ENCODE results near the gene CXorf58. TPM values are rescaled to one million over a fixed set of nuclear protein-coding genes. Genes with fewer than 3 reads are reported as not detected.

The CXorf58 gene
- total and polyA plus RNA-seq, 2 of the 13 experiments (the other 11 are each of a cell fraction or from before 2014, with no cell fraction given), result not detected

GRCh38 chrX:23871905-23872546 is 35.8 kb upstream of the CXorf58 start (continued):
- TF ChIP-seq ZMYM3 (CRISPR knock-in tag; IDR thresholded peaks at IDR 0.05) (0 out of 2 replicates have a peak, but pooled peaks have one; percentile 20), NR2F2 (IDR thresholded peaks at IDR 0.05; ENCODE audit: borderline replicate concordance, low read depth) (no peak), NR2C2 (CRISPR knock-in tag; IDR thresholded peaks at IDR 0.05; ENCODE audit: borderline replicate concordance) (no peak), ZNF775 (CRISPR knock-in tag; IDR thresholded peaks at IDR 0.05; ENCODE audit: borderline replicate concordance) (no peak), KLF13 (CRISPR knock-in tag; IDR thresholded peaks at IDR 0.05) (no peak), ZNF281 (CRISPR knock-in tag; IDR thresholded peaks at IDR 0.05; ENCODE audit: borderline replicate concordance) (no peak; the same call in 1 of the 2 replicates), RBM39 (IDR thresholded peaks at IDR 0.05; ENCODE audit: low read depth, low read length, poor library complexity, severe bottlenecking) (no peak), BORCS8-MEF2B (CRISPR knock-in tag; IDR thresholded peaks at IDR 0.05) (no peak), JUNB (CRISPR knock-in tag; IDR thresholded peaks at IDR 0.05; ENCODE audit: borderline replicate concordance) (no peak), ZNF616 (CRISPR knock-in tag; IDR thresholded peaks at IDR 0.05; ENCODE audit: low read depth) (no peak), KDM3A (CRISPR knock-in tag; IDR thresholded peaks at IDR 0.05; ENCODE audit: low read depth) (no peak), ZNF407 (CRISPR knock-in tag; IDR thresholded peaks at IDR 0.05; ENCODE audit: not compliant biosample characterization) (no peak), SMC3 (IDR thresholded peaks at IDR 0.05; ENCODE audit: low read length) (peak; percentile 45; the same call in 1 of the 2 replicates), MTF2 (CRISPR knock-in tag; IDR thresholded peaks at IDR 0.05; ENCODE audit: borderline replicate concordance) (no peak), ZNF124 (CRISPR knock-in tag; IDR thresholded peaks at IDR 0.05) (no peak), ZKSCAN8 (CRISPR knock-in tag; IDR thresholded peaks at IDR 0.05; ENCODE audit: borderline replicate concordance) (no peak), JDP2 (CRISPR knock-in tag; IDR thresholded peaks at IDR 0.05; ENCODE audit: borderline replicate concordance) (no peak), SMAD3 (CRISPR knock-in tag; IDR thresholded peaks at IDR 0.05) (no peak), ELF3 (CRISPR knock-in tag; IDR thresholded peaks at IDR 0.05) (peak; percentile 74), SATB2 (CRISPR knock-in tag; IDR thresholded peaks at IDR 0.05) (no peak)
